GM13976 (cell line): ENCODE data around the gene ZNF433.

ENCODE experiments used
- DNase-seq: peaks from one replicate; pipeline ENCODE4 v3.0.0; 2012; ENCODE audit warnings: low spot score
- in situ Hi-C: fragments of 300-500 bp; cut with MboI; formaldehyde crosslinking; loops from one replicate; pipeline ENCODE4 v1.12.0; 2022; ENCODE audit warnings: low sequenced_read_pairs, mixed read lengths, inconsistent platforms; ENCODE audit not compliant: unreplicated experiment
- TF ChIP-seq, protein P1 (sequence below): IDR thresholded peaks from 2 replicates; pipeline ENCODE4 v1.5.1; 2012; ENCODE audit warnings: borderline replicate concordance, mild to moderate bottlenecking; ENCODE audit not compliant: insufficient read depth; ENCODE audit errors: extremely low read depth, missing control alignments, control extremely low read depth

Gene ZNF433

DNA sequence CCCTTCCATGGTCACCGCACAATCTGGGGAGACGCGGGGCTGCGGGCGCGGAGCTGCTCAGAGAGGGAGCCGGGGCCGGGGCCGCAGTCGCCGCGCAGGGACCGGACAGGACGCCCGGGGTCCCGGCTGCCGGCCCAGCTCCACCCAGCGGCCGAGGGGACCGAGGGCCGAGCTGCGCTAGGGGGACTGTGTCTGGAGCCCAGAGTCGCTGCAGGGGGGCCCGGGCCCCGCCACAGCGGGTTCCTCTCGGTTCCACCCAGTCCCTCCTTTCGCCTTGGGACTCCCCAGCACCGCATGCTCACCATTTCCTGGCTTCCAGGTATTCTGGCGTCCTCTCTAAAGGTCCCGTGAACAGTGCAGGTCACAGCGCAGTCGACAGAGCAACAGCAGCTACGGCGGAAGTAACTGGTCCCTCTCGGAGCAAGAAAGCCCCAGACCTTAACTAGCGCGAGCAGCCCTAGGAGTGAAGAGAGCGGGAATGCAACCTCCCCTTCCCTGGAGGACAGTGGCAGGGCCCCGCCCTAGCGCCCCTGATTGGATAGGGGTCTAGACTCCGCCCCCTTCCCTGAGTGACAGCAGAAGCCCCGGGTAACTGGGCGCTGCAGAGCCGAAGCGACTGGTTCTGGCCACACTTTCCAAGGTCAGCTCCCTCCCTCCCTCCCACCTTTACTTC, 17.2 kb upstream of the ZNF433 start, which contains the start of gene ZNF878:
Gene ZNF878 (minus strand): TSS at position 465 of the 673 bp plus-strand sequence. CDS start 160 bp downstream, at position 305.
- peak; percentile 88 for DNase-seq
- TF ChIP-seq, protein P1, sequence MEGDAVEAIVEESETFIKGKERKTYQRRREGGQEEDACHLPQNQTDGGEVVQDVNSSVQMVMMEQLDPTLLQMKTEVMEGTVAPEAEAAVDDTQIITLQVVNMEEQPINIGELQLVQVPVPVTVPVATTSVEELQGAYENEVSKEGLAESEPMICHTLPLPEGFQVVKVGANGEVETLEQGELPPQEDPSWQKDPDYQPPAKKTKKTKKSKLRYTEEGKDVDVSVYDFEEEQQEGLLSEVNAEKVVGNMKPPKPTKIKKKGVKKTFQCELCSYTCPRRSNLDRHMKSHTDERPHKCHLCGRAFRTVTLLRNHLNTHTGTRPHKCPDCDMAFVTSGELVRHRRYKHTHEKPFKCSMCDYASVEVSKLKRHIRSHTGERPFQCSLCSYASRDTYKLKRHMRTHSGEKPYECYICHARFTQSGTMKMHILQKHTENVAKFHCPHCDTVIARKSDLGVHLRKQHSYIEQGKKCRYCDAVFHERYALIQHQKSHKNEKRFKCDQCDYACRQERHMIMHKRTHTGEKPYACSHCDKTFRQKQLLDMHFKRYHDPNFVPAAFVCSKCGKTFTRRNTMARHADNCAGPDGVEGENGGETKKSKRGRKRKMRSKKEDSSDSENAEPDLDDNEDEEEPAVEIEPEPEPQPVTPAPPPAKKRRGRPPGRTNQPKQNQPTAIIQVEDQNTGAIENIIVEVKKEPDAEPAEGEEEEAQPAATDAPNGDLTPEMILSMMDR: peak; percentile 27
- in situ Hi-C loops: no loop called here

DNA sequence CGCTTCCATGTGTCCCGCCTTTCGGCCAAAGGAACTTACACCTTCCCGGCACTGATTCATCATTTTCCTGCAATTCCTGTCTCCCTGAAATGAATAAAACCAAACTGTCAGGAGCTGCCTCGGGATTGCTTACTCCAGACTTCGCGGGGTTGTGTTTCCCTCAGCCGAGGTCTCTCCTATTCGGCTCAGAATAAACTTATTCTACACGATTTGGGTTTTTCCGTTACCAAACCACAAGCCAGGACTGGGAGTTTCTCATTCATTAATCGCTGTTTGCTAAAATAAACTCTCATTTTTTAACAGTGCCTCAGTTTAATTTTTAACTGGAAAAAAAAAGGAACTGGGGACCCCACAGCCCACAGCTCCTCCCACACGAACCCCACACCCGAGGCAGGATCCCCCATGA, 16.6 kb upstream of the ZNF433 start:
- TF ChIP-seq, protein P1: no peak
- in situ Hi-C loops: no loop called here
- peak; percentile 43 for DNase-seq

DNA sequence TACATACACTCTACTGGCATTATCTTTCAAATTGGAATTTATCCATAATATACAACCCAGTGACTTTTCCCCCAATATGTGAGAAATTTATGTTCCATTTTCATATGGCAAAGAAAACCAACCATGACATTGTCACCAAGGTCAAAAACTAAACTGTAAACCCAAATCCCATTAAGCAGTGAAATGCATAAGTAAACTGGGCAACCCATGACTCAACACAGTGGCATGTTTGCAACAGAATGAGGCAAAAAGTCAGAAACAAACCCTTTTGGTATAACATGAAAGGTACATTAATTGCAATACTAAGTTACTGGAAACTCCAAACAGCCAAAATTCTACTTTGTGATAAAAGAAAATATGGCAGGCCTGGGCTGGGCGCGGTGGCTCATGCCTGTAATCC, 12.4 kb upstream of the ZNF433 start:
- no peak for DNase-seq
- in situ Hi-C loops: no loop called here
- TF ChIP-seq, protein P1: no peak

DNA sequence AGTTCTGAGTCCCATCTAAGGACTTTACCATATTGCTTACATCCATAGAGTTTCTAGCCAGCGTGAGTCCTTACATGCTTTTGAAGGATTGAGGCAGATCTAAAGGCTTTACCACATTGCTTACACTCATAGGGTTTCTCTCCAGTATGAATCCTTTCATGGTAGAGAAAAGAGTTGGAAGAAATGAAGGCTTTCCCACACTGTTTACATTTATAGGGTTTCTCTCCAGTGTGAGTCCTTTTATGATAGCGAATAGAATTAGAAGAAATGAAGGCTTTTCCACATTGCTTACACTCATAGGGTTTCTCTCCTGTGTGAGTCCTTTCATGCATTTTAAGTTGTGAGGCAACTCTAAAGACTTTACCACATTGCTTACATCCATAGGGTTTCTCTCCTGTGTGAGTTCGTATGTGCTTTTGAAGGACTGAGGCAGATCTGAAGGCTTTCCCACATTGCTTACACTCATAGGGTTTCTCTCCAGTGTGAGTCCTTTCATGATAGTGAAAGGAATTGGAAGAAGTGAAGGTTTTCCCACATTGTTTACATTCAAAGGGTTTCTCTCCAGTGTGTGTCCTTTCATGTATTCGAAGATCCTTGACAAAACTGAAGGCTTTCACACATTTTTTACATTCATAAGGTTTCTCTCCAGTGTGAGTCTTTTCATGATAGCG, 8.4 kb upstream of the ZNF433 start:
- DNase-seq: no peak
- in situ Hi-C loops: no loop called here
- TF ChIP-seq, protein P1: no peak

DNA sequence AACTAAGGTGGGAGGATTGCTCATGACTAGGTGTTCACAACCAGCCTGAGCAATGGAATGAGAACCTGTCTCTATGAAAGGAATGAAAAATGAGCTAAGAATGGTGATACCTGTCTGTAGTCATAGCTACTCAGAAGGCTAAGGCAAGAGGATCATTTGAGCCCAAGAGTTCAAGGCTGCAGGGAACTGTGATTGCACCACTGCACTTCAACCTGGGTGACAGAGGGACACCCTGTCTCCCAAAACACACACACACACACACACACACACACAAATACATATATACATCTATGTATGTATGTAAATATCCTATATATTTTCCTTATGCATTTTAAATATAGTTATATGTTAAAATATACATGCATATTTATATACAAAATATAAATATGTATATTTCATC, 7.4 kb upstream of the ZNF433 start:
- DNase-seq: no peak
- in situ Hi-C loops: no loop called here
- TF ChIP-seq, protein P1: no peak

DNA sequence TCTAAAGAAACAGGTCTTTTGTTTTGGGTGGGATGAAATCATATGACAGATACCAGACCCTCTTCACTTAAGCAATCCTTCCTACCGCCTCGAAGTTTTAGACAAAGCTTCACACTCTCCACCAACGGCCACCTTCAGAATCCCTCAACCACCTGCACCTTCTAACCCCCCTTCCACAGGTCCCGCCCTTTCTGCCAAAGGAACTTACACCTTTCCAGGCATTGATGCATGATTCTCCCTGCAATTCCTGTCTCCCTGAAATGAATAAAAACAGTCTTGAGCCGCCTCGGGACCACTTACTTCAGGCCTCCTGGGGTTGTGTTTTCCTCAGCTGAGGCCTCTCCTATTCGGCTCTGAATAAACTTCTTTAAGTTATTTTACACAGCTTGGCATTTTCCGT, 859 bp downstream of the ZNF433 start:
- TF ChIP-seq, protein P1: no peak
- no peak for DNase-seq
- in situ Hi-C loops: no loop called here

DNA sequence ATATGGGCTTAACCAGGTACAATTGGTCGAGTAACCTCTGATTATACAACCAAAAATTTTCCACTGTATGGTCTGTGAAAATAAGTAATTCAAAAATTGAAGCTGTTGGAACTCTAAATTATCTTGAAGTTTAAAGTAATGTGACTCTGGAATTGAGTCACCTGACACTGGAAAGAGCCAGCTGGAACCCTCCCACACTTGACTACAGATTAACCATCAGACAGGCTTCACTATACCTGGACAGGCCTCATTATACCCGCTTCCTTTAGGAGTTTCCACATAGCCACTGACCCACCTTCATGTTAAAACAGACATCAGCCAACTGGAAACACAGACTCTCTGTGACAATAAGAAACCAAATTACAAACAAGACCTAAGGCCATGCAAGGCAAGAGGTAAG, 1.3 kb downstream of the ZNF433 start:
- no peak for DNase-seq
- in situ Hi-C loops: no loop called here
- TF ChIP-seq, protein P1: no peak
